SJCRH30 (cell line): ENCODE data around the gene SLC5A11. TPM values are rescaled to one million over a fixed set of nuclear protein-coding genes. Genes with fewer than 3 reads are reported as not detected.

Source experiments
- DNase-seq, 2 experiments: peaks; one replicate each; pipeline ENCODE4 v3.0.0-alpha.2; 2015 to 2020
- H3K27ac ChIP-seq: fragments of 250-450 bp; sonication (Bioruptor Pico); 2 replicates; pipeline ENCODE4 v1.5.1; 2020; ENCODE audit warnings: mild to moderate bottlenecking, moderate library complexity
- H3K27me3 ChIP-seq: fragments of 250-450 bp; sonication (Bioruptor Pico); 2 replicates; pipeline ENCODE4 v1.5.1; 2020; ENCODE audit warnings: mild to moderate bottlenecking, moderate library complexity
- H3K36me3 ChIP-seq: fragments of 250-450 bp; sonication (Bioruptor Pico); 2 replicates; pipeline ENCODE4 v1.5.1; 2020; ENCODE audit warnings: mild to moderate bottlenecking, moderate library complexity
- H3K4me1 ChIP-seq: fragments of 250-450 bp; sonication (Bioruptor Pico); 2 replicates; pipeline ENCODE4 v1.5.1; 2020; ENCODE audit warnings: mild to moderate bottlenecking, moderate library complexity
- H3K4me3 ChIP-seq: fragments of 250-450 bp; sonication (Bioruptor Pico); 2 replicates; pipeline ENCODE4 v1.5.1; 2020; ENCODE audit warnings: mild to moderate bottlenecking, moderate library complexity
- H3K9me3 ChIP-seq: fragments of 250-450 bp; sonication (Bioruptor Pico); replicated peaks from 2 replicates; pipeline ENCODE4 v1.5.1; 2020; ENCODE audit warnings: mild to moderate bottlenecking, moderate library complexity
- total RNA-seq: library from RNA; depleted of rRNA; stranded (reverse); fragments of >200 nt; shearing (Covaris generic); gene quantifications from 2 replicates; pipeline ENCODE4 v1.2.3, GENCODE V29; 2014

SLC5A11 gene
- total RNA-seq, 1 experiment from 2014 or later: 0.06 TPM

DNA sequence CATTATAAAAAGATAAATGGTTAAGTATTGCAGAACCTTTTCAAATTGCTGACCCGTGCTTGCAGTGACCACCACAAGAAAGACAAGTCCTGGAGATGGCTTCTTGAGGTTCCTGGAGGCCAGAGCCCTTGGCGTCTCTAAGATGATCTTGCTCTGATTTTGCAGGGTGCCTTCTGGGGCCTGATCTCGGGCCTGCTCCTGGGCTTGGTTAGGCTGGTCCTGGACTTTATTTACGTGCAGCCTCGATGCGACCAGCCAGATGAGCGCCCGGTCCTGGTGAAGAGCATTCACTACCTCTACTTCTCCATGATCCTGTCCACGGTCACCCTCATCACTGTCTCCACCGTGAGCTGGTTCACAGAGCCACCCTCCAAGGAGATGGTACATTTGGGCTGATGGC, 63.0 kb downstream of the SLC5A11 start:
- H3K27me3 ChIP-seq: no peaks in the 10 kb centered on the region
- DNase-seq: no peak
- no peak overlapping the region for H3K4me3 ChIP-seq
- H3K9me3 ChIP-seq: no peaks in the 10 kb centered on the region
- no peak overlapping the region for H3K27ac ChIP-seq
- H3K4me1 ChIP-seq: no peaks in the 10 kb centered on the region
- no peaks in the 10 kb centered on the region for H3K36me3 ChIP-seq

DNA sequence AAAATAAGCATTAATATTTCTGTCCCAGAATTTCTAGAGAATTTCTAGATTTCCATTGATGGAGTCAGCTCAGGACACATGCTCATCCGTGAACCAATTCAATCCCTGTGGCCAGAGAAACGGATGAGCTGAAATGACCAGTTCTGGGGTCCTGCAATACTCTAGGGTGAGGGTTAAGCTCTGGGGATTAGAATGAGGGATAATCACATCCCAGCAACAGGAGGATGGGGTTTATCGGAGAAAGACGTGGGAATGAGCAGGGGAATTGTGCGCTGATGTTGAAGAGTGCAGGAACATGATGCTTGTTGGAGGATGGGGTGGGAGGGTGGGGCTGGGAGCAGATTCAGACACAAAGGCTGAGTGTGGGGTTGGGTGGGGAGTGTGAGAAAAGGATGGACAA, 64.1 kb downstream of the SLC5A11 start:
- no peaks in the 10 kb centered on the region for H3K36me3 ChIP-seq
- no peak overlapping the region for H3K27ac ChIP-seq
- no peaks in the 10 kb centered on the region for H3K9me3 ChIP-seq
- H3K4me1 ChIP-seq: no peaks in the 10 kb centered on the region
- no peak overlapping the region for H3K4me3 ChIP-seq
- no peaks in the 10 kb centered on the region for H3K27me3 ChIP-seq
- no peak for DNase-seq

DNA sequence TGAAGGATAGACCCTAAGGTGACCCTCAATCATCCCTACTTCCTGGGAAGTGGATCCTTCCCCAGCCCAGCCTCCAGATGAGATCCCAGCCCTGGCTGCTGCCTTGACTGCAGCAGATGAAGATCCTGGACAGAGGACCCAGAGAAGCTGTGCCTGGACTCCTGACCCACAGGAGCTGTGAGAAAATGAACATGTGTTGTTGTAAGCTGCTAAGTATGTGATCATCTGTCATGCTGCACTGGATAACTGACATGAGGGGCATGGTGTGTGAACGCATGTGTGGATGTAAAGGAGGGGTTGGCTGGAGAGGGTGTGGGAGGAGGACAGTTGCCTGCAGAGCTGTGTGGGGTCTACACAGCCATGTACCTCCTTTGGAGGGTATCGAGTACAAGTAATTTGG, 69.3 kb downstream of the SLC5A11 start:
- DNase-seq: no peak
- Histone ChIP-seq H3K4me1 (no peaks in the 10 kb centered on the region), H3K4me3 (no peak overlapping the region), H3K9me3 (no peaks in the 10 kb centered on the region), H3K27me3 (no peaks in the 10 kb centered on the region), H3K36me3 (no peaks in the 10 kb centered on the region), H3K27ac (no peak overlapping the region)

GRCh38 chr16:24915576-24915975, 69.8 kb downstream of the SLC5A11 start:
- DNase-seq: no peak
- Histone ChIP-seq H3K4me1 (no peaks in the 10 kb centered on the region), H3K36me3 (no peaks in the 10 kb centered on the region), H3K27me3 (no peaks in the 10 kb centered on the region), H3K27ac (no peak overlapping the region), H3K9me3 (no peaks in the 10 kb centered on the region), H3K4me3 (no peak overlapping the region)

DNA sequence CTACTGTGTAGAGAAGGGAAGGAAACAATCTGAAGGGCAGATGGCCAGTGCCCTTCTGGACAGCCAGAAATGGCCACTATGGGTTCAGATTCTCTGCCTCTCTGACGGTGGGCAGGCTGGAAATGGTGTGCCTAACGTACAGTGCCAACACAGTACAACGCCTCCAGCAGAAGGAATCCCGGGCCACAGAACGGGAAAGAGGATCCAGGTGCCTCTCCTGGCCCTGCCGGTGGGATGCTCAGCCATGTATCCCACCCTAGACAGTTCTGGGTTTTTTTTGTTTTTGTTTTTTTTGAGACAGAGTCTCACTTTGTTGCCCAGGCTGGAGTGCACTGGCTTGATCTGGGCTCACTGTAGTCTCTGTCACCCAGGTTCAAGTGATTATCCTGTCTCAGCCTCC, 71.5 kb downstream of the SLC5A11 start:
- Histone ChIP-seq H3K27me3 (no peaks in the 10 kb centered on the region), H3K4me3 (no peak overlapping the region)

GRCh38 chr16:24917891-24918290, 72.1 kb downstream of the SLC5A11 start:
- H3K36me3 ChIP-seq: peaks cover 2% of the 10 kb centered on the region; the same call in 1 of the 2 replicates
- H3K4me1 ChIP-seq: no peaks in the 10 kb centered on the region
- no peaks in the 10 kb centered on the region for H3K9me3 ChIP-seq
- H3K27ac ChIP-seq: no peak overlapping the region
- no peaks in the 10 kb centered on the region for H3K27me3 ChIP-seq
- H3K4me3 ChIP-seq: no peak overlapping the region
- DNase-seq: no peak

More for the DNA sequence above, 71.5 kb downstream of the SLC5A11 start:
- DNase-seq: no peak
- H3K36me3 ChIP-seq: peaks cover 2% of the 10 kb centered on the region; the same call in 1 of the 2 replicates
- H3K9me3 ChIP-seq: no peaks in the 10 kb centered on the region
- no peak overlapping the region for H3K27ac ChIP-seq
- no peaks in the 10 kb centered on the region for H3K4me1 ChIP-seq

- Histone ChIP-seq H3K4me3 (no peak overlapping the region), H3K27ac (no peak overlapping the region), H3K9me3 (no peaks in the 10 kb centered on the region), H3K4me1 (no peaks in the 10 kb centered on the region), H3K36me3 (peaks cover 2% of the 10 kb centered on the region; the same call in 1 of the 2 replicates), H3K27me3 (no peaks in the 10 kb centered on the region)
- DNase-seq: no peak
Observed at GRCh38 chr16:24918641-24919040, 72.9 kb downstream of the SLC5A11 start.

DNA sequence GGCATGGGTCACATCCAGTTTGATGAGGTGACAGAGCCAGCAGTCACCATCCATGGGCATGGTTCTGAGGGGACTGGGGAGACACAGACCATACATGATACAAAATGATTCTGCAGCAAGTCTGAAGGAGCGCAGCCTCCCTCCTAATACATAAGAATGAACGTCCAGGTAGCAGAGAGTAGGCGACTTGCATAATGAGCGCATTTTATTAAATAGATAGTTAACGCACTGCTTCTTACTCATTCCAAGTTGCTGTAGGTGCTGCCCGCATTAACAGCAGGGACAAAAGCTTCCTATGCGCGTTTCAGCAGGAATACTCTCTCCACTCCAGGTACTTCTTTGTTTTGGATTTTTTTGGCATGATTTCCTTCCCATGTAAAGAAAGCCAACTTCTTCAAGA, 73.8 kb downstream of the SLC5A11 start:
- peaks cover 2% of the 10 kb centered on the region; the same call in 1 of the 2 replicates for H3K36me3 ChIP-seq

DNA sequence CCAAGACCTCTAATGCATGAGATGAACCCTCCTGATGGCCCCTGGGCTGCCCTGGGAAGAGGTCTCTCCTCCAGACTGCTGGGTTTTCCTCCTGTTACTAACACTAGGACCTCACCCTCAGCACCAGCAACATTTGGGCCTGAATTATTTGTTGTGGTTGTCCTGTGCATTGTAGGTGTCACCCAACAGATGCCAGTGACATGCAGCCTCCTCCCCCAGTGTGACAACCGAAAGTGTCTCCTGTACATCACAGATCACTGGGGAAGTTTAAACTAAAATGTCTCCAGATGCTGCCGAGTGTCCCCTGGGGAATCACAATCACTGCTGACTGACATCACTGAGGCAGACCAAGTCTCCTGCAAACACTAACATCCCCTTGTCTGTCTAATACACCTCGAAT, 74.8 kb downstream of the SLC5A11 start:
- Histone ChIP-seq H3K27me3 (no peaks in the 10 kb centered on the region), H3K27ac (no peak overlapping the region), H3K4me1 (no peaks in the 10 kb centered on the region), H3K9me3 (no peaks in the 10 kb centered on the region), H3K4me3 (no peak overlapping the region), H3K36me3 (peaks cover 2% of the 10 kb centered on the region; the same call in 1 of the 2 replicates)
- DNase-seq: no peak

More for the DNA sequence above, 73.8 kb downstream of the SLC5A11 start:
- no peak overlapping the region for H3K27ac ChIP-seq
- H3K9me3 ChIP-seq: no peaks in the 10 kb centered on the region
- no peaks in the 10 kb centered on the region for H3K4me1 ChIP-seq
- H3K4me3 ChIP-seq: no peak overlapping the region
- no peak for DNase-seq
- no peaks in the 10 kb centered on the region for H3K27me3 ChIP-seq

- Histone ChIP-seq H3K27ac (no peak overlapping the region), H3K36me3 (peaks cover 2% of the 10 kb centered on the region; the same call in 1 of the 2 replicates), H3K27me3 (no peaks in the 10 kb centered on the region)
Observed at GRCh38 chr16:24921229-24921628, 75.5 kb downstream of the SLC5A11 start.

GRCh38 chr16:24925163-24925562, 79.4 kb downstream of the SLC5A11 start:
- Histone ChIP-seq H3K27ac (no peak overlapping the region), H3K4me1 (no peaks in the 10 kb centered on the region), H3K4me3 (no peak overlapping the region), H3K36me3 (peaks cover 7% of the 10 kb centered on the region), H3K27me3 (no peaks in the 10 kb centered on the region), H3K9me3 (no peaks in the 10 kb centered on the region)
- no peak for DNase-seq

More at GRCh38 chr16:24921229-24921628, 75.5 kb downstream of the SLC5A11 start:
- Histone ChIP-seq H3K4me1 (no peaks in the 10 kb centered on the region), H3K9me3 (no peaks in the 10 kb centered on the region), H3K4me3 (no peak overlapping the region)
- DNase-seq: no peak

DNA sequence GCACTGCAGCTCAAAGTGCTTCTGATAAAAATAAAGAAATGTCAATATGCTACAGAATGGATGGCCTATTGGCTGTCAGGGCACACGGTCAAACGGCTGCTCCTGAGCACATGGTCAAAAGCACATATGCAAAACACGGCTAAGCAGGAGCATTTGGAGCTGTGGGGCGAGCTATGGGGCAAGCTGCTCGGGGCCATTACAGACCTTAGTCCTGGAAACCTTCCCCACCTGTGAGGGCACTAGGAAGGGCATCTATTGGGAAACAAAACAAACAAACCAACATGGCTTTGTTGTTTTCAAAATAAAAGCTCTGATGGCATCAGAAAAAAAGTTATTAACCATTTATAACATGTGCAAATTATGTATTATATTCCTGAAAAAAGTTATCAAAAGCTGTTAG, 83.6 kb downstream of the SLC5A11 start:
- peaks cover 9% of the 10 kb centered on the region; the same call in 1 of the 2 replicates for H3K36me3 ChIP-seq
- DNase-seq: no peak

GRCh38 chr16:24930440-24930839, 84.7 kb downstream of the SLC5A11 start:
- H3K27ac ChIP-seq: no peak overlapping the region
- no peak for DNase-seq
- H3K9me3 ChIP-seq: no peaks in the 10 kb centered on the region
- peaks cover 9% of the 10 kb centered on the region; the same call in 1 of the 2 replicates for H3K36me3 ChIP-seq
- no peaks in the 10 kb centered on the region for H3K4me1 ChIP-seq
- H3K27me3 ChIP-seq: no peaks in the 10 kb centered on the region
- no peak overlapping the region for H3K4me3 ChIP-seq

More for the DNA sequence above, 83.6 kb downstream of the SLC5A11 start:
- H3K4me1 ChIP-seq: no peaks in the 10 kb centered on the region
- no peaks in the 10 kb centered on the region for H3K27me3 ChIP-seq
- H3K27ac ChIP-seq: no peak overlapping the region
- no peak overlapping the region for H3K4me3 ChIP-seq
- H3K9me3 ChIP-seq: no peaks in the 10 kb centered on the region

GRCh38 chr16:24931091-24931490, 85.3 kb downstream of the SLC5A11 start:
- H3K27me3 ChIP-seq: no peaks in the 10 kb centered on the region
- no peak for DNase-seq
- H3K4me3 ChIP-seq: no peak overlapping the region
- H3K27ac ChIP-seq: no peak overlapping the region
- H3K9me3 ChIP-seq: no peaks in the 10 kb centered on the region
- no peaks in the 10 kb centered on the region for H3K4me1 ChIP-seq
- peaks cover 9% of the 10 kb centered on the region; the same call in 1 of the 2 replicates for H3K36me3 ChIP-seq

DNA sequence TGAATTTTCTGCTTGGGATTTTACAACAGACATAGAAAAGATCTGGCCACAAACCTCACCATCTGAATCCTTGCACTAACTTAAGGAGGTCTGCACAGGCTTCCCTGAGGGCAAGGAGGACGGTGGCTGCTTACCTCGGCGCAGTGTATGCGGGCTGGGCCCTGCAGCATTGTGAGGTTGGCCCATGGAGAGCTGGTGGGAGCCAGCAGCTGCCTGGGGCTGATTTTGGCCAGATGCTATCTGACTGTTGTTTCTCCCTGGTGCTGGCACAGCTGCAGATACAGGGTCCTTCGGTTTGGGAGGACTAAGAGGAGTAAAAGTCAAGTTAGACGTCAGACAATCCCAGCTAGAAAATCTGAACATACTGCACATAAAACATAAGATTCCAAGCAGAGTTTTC, 89.6 kb downstream of the SLC5A11 start:
- no peak overlapping the region for H3K4me3 ChIP-seq
- H3K36me3 ChIP-seq: peaks cover 7% of the 10 kb centered on the region
- H3K4me1 ChIP-seq: no peaks in the 10 kb centered on the region
- no peak for DNase-seq
- H3K27ac ChIP-seq: no peak overlapping the region
- no peaks in the 10 kb centered on the region for H3K27me3 ChIP-seq
- no peaks in the 10 kb centered on the region for H3K9me3 ChIP-seq

DNA sequence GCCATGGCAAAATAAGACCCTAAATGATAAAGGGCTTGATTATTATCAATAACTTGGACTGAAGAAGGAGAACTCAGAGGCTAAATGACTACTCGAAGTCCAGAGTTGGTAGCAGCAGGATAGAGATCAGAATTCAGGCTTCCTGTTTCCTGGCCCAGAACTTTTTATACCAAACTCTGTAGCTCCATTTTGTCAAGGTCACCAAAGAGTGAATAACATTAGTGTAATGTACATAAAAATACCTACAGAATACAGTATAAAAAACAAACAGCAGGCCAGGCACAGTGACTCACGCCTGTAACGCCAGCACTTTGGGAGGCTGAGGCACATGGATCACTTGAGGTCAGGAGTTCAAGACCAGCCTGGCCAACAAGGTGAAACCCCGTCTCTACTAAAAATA, 90.4 kb downstream of the SLC5A11 start:
- H3K27ac ChIP-seq: no peak overlapping the region
- H3K4me3 ChIP-seq: no peak overlapping the region
- H3K9me3 ChIP-seq: no peaks in the 10 kb centered on the region
- peaks cover 7% of the 10 kb centered on the region for H3K36me3 ChIP-seq
- no peak for DNase-seq
- no peaks in the 10 kb centered on the region for H3K4me1 ChIP-seq
- H3K27me3 ChIP-seq: no peaks in the 10 kb centered on the region
